ENCODE results near the gene TNFRSF13B. TPM values are rescaled to one million over a fixed set of nuclear protein-coding genes. Genes with fewer than 3 reads are reported as not detected.
"Not testable (repeated sequence)": the region's sequence is repeated elsewhere in the genome, so short reads cannot be mapped to it uniquely, and the experiment has no call there.

TNFRSF13B gene
- total RNA-seq, 1 experiment from 2014 or later, result not detected

DNA sequence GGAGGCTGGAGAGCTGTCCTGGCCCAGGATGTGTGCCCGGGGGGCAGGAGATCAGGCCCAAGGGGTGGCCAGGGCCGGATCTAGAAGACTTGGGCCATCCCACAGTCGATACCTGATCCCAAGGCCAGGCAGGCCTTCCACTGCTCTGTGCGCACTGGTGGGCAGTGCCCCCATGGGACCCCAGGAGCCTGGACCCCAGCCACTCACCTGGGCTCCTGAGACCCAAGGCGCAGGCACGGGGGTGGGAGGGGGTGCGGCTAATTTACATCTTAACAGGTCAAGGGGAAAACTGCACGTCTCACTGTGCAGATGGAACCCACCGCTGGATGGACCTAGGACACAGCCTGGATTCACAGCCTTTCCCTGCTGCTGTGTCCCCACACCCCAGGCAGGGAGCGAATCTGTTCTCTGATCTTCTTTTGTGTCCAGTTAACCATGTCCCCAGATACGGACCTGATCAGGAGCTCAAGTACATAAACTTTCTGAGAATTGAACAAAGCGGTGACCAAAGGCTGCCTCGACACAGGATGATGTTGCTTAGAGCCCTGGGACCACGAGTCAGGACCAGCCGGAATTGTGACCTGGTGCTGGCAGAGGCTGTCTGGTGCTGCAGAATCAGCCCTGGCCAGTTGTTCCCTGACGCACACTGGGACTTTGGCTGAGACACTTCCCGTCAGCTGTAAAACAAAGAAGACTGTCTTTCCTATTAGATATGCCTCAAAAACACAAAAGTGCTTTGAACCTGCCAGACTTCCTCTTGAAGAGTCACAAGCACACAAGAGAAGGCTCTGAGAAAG is 60.6 kb downstream of the TNFRSF13B start:
- no peak for DNase-seq (ENCODE audit: low spot score)

- no peak for DNase-seq (ENCODE audit: low spot score)
Observed at GRCh38 chr17:16910341-16910740, 61.6 kb downstream of the TNFRSF13B start.

- no peak for DNase-seq (ENCODE audit: low spot score)
Observed at GRCh38 chr17:16909472-16910246, 62.3 kb downstream of the TNFRSF13B start.

GRCh38 chr17:16908273-16908672 is 63.6 kb downstream of the TNFRSF13B start:
- no peak for DNase-seq (ENCODE audit: low spot score)

- no peak for DNase-seq (ENCODE audit: low spot score)
Observed at GRCh38 chr17:16906680-16907079, 65.2 kb downstream of the TNFRSF13B start.

DNA sequence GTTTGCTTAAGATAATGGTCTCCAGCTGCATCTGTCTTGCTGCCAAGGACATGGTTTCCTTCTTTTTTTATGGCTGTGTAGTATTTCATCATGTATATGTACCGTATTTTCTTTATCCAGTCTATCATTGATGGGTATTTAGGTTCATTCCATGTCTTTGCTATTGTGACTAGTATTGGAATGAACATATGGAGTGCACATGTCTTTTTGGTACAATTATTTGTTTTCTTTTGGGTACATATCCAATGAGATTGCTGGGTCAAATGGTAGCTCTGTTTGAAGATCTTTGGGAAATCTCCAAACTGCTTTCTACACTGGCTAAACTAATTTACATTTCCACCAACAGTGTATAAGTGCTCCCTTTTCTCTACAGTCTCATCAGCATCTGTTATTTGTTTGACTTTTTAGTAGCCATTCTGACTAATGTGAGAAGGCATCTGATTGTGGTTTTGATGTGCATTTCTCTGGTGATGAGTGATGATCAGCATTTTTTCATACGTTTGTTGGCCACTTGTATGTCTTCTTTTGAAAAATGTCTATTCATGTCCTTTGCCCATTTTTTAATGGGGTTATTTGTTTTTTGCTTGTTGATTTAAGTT is 66.2 kb downstream of the TNFRSF13B start:
- peak; percentile 82 for DNase-seq (ENCODE audit: low spot score)

DNA sequence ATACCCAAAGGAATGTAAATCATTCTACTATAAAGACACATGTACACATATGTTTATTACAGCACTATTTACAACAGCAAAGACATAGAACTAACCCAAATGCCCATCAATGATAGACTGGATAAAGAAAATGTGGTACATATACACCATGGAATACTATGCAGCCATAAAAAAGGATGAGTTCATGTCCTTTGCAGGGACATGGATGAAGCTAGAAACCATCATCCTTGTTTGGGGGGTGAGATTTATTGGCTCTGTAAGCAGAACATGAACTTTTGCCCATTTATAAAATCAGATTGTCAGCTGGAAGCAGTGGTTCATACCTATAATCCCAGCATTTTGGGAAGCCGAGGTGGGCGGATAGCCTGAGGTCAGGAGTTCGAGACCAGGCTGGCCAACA is 68.8 kb downstream of the TNFRSF13B start:
- not testable (repeated sequence) for DNase-seq (ENCODE audit: low spot score)

DNA sequence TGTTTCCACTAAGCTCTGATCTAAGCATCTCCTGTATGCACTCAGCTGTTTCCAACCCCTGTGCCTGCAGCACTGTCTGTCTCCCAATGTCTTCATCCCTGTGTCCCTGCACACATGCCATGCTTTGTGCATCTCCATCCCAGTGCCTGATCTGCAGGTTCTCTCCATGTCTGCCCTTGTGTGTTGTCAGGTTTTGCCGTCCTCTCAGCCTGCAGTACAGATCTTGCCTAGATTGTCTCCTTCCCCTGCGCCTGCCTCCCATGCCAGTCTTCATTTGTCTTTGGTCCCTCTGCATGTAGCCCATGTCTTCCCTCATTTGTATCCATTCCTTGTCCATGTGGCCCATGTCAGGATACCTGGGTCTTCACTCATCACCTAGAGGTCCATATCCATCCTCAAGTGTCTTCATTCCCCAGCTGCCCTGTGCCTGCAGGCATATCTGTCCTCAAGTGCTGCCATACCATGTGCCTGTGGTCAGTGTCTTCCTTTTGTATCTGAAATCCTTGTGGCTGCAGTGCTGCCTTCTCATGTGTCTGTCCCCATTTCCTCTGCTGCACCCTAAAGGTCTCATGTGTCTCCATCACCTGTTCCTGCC is 71.5 kb downstream of the TNFRSF13B start:
- no peak for DNase-seq (ENCODE audit: low spot score)

GRCh38 chr17:16897211-16897896 is 74.6 kb downstream of the TNFRSF13B start:
- DNase-seq (ENCODE audit: low spot score), result not testable (repeated sequence)

- not testable (repeated sequence) for DNase-seq (ENCODE audit: low spot score)
Observed at GRCh38 chr17:16896235-16896634, 75.7 kb downstream of the TNFRSF13B start.

GRCh38 chr17:16893527-16893926 is 78.4 kb downstream of the TNFRSF13B start:
- not testable (repeated sequence) for DNase-seq (ENCODE audit: low spot score)

DNA sequence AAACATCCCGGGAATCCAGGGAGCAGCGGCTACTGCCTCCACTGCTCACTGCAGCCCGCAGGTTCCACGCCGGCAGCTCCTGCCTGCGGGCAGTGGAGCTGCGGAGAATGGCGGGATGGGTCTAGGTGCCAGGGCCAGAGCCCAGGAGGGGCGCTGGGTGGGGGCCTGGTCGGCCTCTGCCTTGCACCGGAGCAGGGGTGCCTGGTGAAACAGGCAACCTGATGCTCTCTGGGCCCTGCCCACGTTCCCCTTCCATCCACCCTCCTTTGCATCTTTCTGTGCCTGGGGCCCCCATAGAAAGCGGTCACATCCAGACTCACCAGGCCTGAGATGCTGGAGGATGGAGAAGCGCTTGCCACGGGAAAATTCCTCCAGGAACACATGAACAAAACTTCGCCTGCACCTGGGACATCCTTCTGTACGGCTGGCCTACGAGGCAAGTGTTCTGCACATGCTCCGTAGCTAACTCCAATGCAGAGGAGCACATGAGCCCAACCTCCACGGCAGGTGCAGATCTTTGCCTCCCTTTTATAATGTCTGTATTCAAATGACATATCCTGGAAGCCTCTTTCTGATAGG is 79.0 kb downstream of the TNFRSF13B start:
- DNase-seq (ENCODE audit: low spot score), result not testable (repeated sequence)

DNA sequence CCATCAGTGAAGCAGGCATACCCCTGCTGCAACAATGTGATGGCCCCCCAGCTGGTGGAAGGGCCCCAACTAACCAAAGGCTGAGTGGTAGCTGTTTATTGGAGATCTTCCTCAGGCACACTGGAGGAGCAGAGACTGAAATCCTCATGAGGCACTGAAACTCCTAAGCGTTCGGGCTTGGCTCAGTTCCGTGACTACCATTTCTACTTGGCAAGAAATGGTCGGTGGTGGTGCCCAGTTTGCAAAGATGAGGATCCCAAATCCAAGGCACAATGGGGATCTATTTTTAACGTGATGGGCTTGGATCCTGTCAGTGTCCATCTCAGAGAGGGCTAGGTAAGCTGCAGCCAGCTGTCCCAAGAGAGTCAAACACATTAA is 82.8 kb downstream of the TNFRSF13B start:
- no peak for DNase-seq (ENCODE audit: low spot score)

Other genes with a start within 250 kb of the TNFRSF13B start
- gene MPRIP, start 70.3 kb upstream of the TNFRSF13B start, total RNA-seq (2014; rRNA removed; shearing (Covaris generic)), result 86.9 and 99.5 TPM in 2 replicates
- gene PLD6, start 234.2 kb upstream of the TNFRSF13B start, total RNA-seq (2014; rRNA removed; shearing (Covaris generic)), result 1.5 and 1.6 TPM in 2 replicates